ENCODE data around the gene RPL27A. TPM values are rescaled to one million over a fixed set of nuclear protein-coding genes. Genes with fewer than 3 reads are reported as not detected.

The RPL27A gene
- total RNA-seq, 6 experiments from 2014 or later: 187 to 394 (median 327) TPM

- DNase-seq (no peak), ATAC-seq (peak in 1 of 4 donors; percentile 5)
- H3K27ac ChIP-seq: no peak overlapping the region
- no peak for TF ChIP-seq POLR2A (IDR thresholded peaks at IDR 0.05)
- no peak for TF ChIP-seq CTCF (IDR thresholded peaks at IDR 0.05)
- H3K9me3 ChIP-seq: no peaks in the 10 kb centered on the region
- no peak overlapping the region for H3K4me3 ChIP-seq
- H3K36me3 ChIP-seq: peaks cover 0 to 10% (median 0%) of the 10 kb centered on the region in 4 donors
- intact Hi-C loops (cut with DNase I): no loop called here
- peaks cover 0 to 17% (median 3%) of the 10 kb centered on the region in 4 donors for H3K4me1 ChIP-seq
- H3K27me3 ChIP-seq: no peaks in the 10 kb centered on the region
- WGBS (ENCODE audit: insufficient coverage, low coverage, low lambda C conversion rate, missing lambda C conversion rate): 79% methylated on average over 4 of the region's 4 CpGs
Measured at GRCh38 chr11:8726395-8726794, 43.8 kb downstream of the RPL27A start.

DNA sequence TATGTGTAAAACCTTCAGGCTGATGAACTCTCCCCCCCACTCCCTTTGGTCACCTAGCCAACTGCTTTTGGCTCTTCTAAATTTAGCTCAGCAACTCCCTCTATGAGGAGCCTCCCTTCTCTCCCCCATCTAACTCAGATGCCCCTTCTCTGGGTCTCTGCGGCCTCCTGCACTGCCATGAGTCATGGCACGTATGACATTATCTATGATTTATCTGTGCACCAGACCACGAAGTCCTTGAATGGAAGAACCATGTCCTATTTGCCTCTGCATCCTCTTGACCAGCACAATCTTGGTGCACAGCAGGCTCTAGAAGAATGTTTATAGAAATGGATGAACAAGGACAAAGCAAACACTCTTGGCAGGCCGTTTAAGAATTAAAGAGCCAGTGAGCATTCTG, 46.0 kb downstream of the RPL27A start:
- TF ChIP-seq CTCF (IDR thresholded peaks at IDR 0.05) (no peak), POLR2A (IDR thresholded peaks at IDR 0.05) (no peak)
- no peak overlapping the region for H3K27ac ChIP-seq
- no peaks in the 10 kb centered on the region for H3K9me3 ChIP-seq
- peaks cover 0 to 29% (median 11%) of the 10 kb centered on the region in 4 donors for H3K4me1 ChIP-seq
- WGBS (ENCODE audit: insufficient coverage, low coverage, low lambda C conversion rate, missing lambda C conversion rate): 46% methylated on average over 4 of the region's 4 CpGs
- peaks cover 0 to 10% (median 0%) of the 10 kb centered on the region in 4 donors for H3K36me3 ChIP-seq
- H3K27me3 ChIP-seq: no peaks in the 10 kb centered on the region
- DNase-seq: no peak
- H3K4me3 ChIP-seq: no peak overlapping the region
- no peak for ATAC-seq
- intact Hi-C loops (cut with DNase I): no loop called here

- ATAC-seq (no peak), DNase-seq (no peak)
- intact Hi-C loops (cut with DNase I): no loop called here
- H3K27me3 ChIP-seq: no peaks in the 10 kb centered on the region
- no peak overlapping the region for H3K4me3 ChIP-seq
- no peak overlapping the region for H3K27ac ChIP-seq
- H3K4me1 ChIP-seq: peaks cover 0 to 34% (median 13%) of the 10 kb centered on the region in 4 donors
- 83% methylated on average over 6 of the region's 6 CpGs for WGBS (ENCODE audit: insufficient coverage, low coverage, low lambda C conversion rate, missing lambda C conversion rate)
- TF ChIP-seq POLR2A (IDR thresholded peaks at IDR 0.05) (no peak), CTCF (IDR thresholded peaks at IDR 0.05) (no peak)
- no peaks in the 10 kb centered on the region for H3K9me3 ChIP-seq
- H3K36me3 ChIP-seq: peaks cover 0 to 10% (median 0%) of the 10 kb centered on the region in 4 donors
Measured at GRCh38 chr11:8729067-8729466, 46.5 kb downstream of the RPL27A start.

DNA sequence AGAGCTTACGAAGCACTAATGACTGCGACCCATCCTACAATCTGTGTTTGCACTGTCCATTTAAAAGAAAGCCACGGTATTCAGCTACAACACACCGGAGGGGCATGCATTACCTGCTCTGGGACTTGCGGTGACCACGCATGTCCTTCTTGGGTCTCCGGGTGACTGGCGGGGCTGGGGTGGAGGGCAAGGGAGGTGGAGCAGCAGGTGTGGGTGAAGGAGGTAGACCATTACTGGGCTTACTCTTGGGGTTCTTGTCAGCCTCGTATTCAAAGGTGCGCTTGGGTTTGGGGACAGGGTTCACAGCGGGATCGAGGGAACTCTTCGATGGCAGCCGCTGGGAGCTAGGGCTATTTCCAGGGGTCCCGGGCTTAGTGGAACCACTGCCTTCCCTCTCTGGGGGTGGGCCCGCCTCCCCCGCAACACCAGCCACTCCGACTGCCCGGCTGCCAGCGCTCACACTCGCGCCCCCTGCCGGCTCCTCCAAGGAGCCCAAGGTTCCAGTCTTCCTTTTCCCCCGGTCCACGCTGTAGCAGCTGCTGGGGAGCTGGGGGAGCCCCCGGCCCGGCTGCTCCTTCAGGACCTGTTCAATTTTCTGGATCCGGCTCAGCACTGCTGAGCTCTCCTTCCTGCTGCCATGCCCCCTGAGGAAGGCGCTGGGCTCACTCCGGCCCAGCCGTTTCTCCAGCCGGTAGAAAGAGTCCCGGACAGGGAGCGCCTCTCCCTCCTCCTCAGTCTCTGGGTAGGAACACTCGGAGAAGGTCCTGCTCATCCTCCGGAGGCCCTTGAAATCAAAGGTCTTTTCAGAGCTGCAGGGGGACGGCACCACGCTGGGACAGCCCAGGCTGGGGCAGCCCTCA, 47.5 kb downstream of the RPL27A start:
- Histone ChIP-seq H3K9me3 (no peaks in the 10 kb centered on the region), H3K27me3 (no peaks in the 10 kb centered on the region), H3K27ac (no peak overlapping the region), H3K36me3 (peaks cover 0 to 10% (median 0%) of the 10 kb centered on the region in 4 donors), H3K4me3 (no peak overlapping the region), H3K4me1 (peaks cover 0 to 38% (median 15%) of the 10 kb centered on the region in 4 donors)
- no peak for ATAC-seq
- intact Hi-C loops (cut with DNase I): no loop called here
- no peak for DNase-seq
- WGBS (ENCODE audit: insufficient coverage, low coverage, low lambda C conversion rate, missing lambda C conversion rate): 100% methylated on average over 5 of the region's 38 CpGs
- no peak for TF ChIP-seq CTCF (IDR thresholded peaks at IDR 0.05)
